ENCODE results near the gene HMCN2.

Gene HMCN2

GRCh38 chr9:130260816-130261765 is 4.5 kb upstream of the HMCN2 start:
- TF ChIP-seq CTCF (IDR thresholded peaks at IDR 0.05; ENCODE audit: low read depth, low read length) = no peak
- no peak for DNase-seq
- H3K4me3 ChIP-seq (ENCODE audit: low read depth, low read length) = no peak overlapping the region
- no peaks in the 10 kb centered on the region; the same call in 1 of the 2 replicates for H3K4me1 ChIP-seq
- H3K27me3 ChIP-seq = no peaks in the 10 kb centered on the region
- no peaks in the 10 kb centered on the region for H3K9me3 ChIP-seq
- no peaks in the 10 kb centered on the region for H3K36me3 ChIP-seq

GRCh38 chr9:130262061-130262745 is 3.4 kb upstream of the HMCN2 start:
- no peaks in the 10 kb centered on the region for H3K36me3 ChIP-seq
- no peak for DNase-seq
- H3K27me3 ChIP-seq = no peaks in the 10 kb centered on the region
- H3K4me1 ChIP-seq = no peaks in the 10 kb centered on the region; the same call in 1 of the 2 replicates
- no peaks in the 10 kb centered on the region for H3K9me3 ChIP-seq
- TF ChIP-seq CTCF (IDR thresholded peaks at IDR 0.05; ENCODE audit: low read depth, low read length) = no peak
- H3K4me3 ChIP-seq (ENCODE audit: low read depth, low read length) = no peak overlapping the region

GRCh38 chr9:130262771-130263170 is 2.8 kb upstream of the HMCN2 start:
- no peak for TF ChIP-seq CTCF (IDR thresholded peaks at IDR 0.05; ENCODE audit: low read depth, low read length)
- Histone ChIP-seq H3K36me3 (no peaks in the 10 kb centered on the region), H3K4me1 (no peaks in the 10 kb centered on the region; the same call in 1 of the 2 replicates), H3K4me3 (ENCODE audit: low read depth, low read length) (no peak overlapping the region), H3K9me3 (no peaks in the 10 kb centered on the region), H3K27me3 (no peaks in the 10 kb centered on the region)
- DNase-seq = no peak

- Histone ChIP-seq H3K9me3 (no peaks in the 10 kb centered on the region), H3K36me3 (no peaks in the 10 kb centered on the region), H3K4me3 (ENCODE audit: low read depth, low read length) (no peak overlapping the region), H3K4me1 (peaks cover 7% of the 10 kb centered on the region), H3K27me3 (no peaks in the 10 kb centered on the region)
- no peak for DNase-seq
- no peak for TF ChIP-seq CTCF (IDR thresholded peaks at IDR 0.05; ENCODE audit: low read depth, low read length)
These were observed 1.8 kb upstream of the HMCN2 start for GRCh38 chr9:130263601-130264413.

- no peak for TF ChIP-seq CTCF (IDR thresholded peaks at IDR 0.05; ENCODE audit: low read depth, low read length)
- Histone ChIP-seq H3K36me3 (no peaks in the 10 kb centered on the region), H3K4me1 (peaks cover 7% of the 10 kb centered on the region), H3K9me3 (no peaks in the 10 kb centered on the region), H3K4me3 (ENCODE audit: low read depth, low read length) (no peak overlapping the region), H3K27me3 (no peaks in the 10 kb centered on the region)
- DNase-seq = no peak
These were observed 878 bp upstream of the HMCN2 start for GRCh38 chr9:130264414-130265350.

Measured in BE2C (cell line).